Measurements from ENCODE around the gene SMOC2. TPM values are rescaled to one million over a fixed set of nuclear protein-coding genes. Genes with fewer than 3 reads are reported as not detected.
"Not testable (repeated sequence)": the region's sequence is repeated elsewhere in the genome, so short reads cannot be mapped to it uniquely, and the experiment has no call there.

Gene SMOC2
- total RNA-seq, 1 donor: not detected

DNA sequence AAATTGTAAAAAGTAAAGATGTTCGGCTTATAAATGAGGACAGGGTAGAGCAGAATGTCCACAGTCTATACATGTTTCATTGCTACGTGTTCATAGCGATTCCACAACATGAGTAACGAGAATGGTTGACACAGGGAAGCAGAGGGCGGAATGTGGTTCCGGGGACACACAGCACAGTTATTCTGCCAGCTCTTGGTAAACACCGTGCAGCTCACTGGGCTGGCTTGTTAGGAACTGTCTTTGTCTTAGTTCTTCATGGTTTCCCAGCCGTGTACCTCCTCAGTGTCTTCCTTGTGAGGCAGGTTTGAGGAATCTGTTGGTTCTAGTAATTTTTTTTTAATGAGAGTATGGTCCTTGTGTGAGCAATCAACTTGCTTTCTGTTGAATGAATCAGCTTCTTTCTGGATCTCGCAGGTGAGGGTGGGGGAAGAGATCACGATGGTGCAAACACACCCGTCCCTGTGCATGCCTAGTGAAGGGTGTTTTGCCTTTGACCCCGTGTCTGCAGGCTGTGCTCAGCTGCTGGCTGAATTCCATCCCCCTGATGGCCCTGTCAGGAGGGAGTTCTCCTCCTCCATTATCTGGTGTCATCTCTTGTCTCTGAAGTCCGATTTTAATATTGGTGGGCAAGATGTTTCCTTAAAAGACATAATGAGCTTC is 168.2 kb downstream of the SMOC2 start:
- no peak overlapping the region for H3K4me3 ChIP-seq (ENCODE audit: low read depth, low read length)
- no peak for DNase-seq (ENCODE audit: low read depth)
- TF ChIP-seq, protein P1, sequence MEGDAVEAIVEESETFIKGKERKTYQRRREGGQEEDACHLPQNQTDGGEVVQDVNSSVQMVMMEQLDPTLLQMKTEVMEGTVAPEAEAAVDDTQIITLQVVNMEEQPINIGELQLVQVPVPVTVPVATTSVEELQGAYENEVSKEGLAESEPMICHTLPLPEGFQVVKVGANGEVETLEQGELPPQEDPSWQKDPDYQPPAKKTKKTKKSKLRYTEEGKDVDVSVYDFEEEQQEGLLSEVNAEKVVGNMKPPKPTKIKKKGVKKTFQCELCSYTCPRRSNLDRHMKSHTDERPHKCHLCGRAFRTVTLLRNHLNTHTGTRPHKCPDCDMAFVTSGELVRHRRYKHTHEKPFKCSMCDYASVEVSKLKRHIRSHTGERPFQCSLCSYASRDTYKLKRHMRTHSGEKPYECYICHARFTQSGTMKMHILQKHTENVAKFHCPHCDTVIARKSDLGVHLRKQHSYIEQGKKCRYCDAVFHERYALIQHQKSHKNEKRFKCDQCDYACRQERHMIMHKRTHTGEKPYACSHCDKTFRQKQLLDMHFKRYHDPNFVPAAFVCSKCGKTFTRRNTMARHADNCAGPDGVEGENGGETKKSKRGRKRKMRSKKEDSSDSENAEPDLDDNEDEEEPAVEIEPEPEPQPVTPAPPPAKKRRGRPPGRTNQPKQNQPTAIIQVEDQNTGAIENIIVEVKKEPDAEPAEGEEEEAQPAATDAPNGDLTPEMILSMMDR (IDR thresholded peaks at IDR 0.05; ENCODE audit: insufficient read depth, low read depth, low read length): no peak

DNA sequence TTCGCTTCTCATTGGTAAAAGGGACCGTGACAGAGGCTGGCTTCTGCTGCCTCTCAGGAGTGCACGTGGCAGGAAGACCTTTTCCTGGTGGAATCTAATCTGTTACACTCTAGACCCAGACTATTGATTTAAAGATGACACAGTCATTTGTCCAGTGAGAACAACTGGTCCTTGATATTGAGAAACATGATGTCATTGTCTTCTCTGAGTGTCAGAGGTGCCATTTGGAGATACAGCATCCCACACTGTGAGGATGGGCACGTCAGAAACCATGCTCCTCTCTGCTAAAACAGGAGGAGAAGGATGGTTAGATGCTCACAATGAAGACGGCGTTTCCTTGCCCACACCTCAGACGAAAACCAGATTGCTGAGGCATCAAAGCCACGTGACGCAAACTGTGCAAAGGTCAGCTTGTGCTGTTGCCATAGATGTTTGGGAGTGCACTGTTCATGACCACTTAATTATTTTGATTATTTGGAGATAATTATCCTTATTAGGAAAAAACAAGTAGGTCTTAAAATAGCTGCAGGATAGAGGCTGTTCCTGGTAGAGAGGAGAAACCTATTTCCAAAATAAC is 169.0 kb downstream of the SMOC2 start:
- no peak for DNase-seq (ENCODE audit: low read depth)
- no peak overlapping the region for H3K4me3 ChIP-seq (ENCODE audit: low read depth, low read length)

DNA sequence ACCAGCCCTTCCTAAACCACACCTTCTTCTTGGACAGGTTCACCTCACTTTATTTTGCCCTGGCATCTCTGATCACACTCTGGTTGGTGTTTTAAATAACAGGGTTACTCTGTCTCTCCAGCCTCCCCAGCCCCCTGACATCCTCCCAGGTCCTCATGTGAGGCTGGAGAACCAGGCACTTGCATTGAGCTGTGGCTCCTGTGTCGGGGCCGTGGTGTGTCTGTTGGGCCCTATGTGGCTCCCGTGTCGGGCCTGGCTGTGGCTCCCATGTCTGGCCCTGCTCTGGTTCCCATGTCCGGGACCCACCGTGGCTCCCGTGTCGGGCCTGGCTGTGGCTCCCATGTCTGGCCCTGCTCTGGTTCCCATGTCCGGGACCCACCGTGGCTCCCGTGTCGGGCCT is 170.0 kb downstream of the SMOC2 start:
- DNase-seq (ENCODE audit: low read depth); H3K4me3 ChIP-seq (ENCODE audit: low read depth, low read length): not testable (repeated sequence)

More for the DNA sequence above, 169.0 kb downstream of the SMOC2 start:
- TF ChIP-seq, protein P1 (IDR thresholded peaks at IDR 0.05; ENCODE audit: insufficient read depth, low read depth, low read length): no peak

DNA sequence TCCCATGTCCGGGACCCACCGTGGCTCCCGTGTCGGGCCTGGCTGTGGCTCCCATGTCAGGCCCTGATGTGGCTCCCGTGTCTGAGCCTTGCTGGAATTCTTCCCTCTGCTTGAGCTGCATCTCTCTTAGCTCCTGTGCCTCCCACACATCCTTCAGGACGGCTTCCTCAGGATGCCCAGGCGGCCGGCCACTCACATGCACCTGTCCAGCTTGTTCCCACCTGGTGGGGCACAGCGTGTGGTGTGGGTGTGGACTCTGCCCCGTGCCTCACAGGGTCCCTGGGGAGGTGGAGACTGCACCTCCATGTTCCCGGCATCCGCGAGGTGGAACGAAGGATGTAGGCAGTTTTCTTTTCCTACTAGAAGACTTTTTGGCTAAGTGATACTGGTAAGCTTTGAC is 170.7 kb downstream of the SMOC2 start:
- no peak for DNase-seq (ENCODE audit: low read depth)
- TF ChIP-seq, protein P1 (IDR thresholded peaks at IDR 0.05; ENCODE audit: insufficient read depth, low read depth, low read length): no peak
- no peak overlapping the region for H3K4me3 ChIP-seq (ENCODE audit: low read depth, low read length)

DNA sequence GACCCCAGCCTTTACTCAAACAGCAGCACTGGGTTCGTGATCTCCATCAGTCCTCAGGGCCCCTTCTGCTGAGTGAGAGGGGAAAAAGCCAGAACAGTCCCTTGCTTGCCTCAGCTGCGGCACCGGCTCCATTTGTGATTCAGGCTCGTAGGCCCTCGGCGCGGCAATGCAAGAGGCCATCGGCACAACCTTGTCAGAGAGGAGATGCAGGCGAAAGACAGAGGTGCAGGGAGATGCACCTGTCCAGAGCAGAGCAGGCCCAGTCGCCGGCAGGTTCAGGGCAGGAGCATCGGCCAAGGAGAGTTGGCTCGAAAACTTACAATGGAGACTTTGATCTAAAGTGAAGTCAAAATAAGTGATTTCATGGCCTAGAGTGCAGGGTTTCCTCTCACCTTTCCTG is 171.6 kb downstream of the SMOC2 start:
- DNase-seq (ENCODE audit: low read depth): no peak
- H3K4me3 ChIP-seq (ENCODE audit: low read depth, low read length): no peak overlapping the region
- TF ChIP-seq, protein P1 (IDR thresholded peaks at IDR 0.05; ENCODE audit: insufficient read depth, low read depth, low read length): no peak

DNA sequence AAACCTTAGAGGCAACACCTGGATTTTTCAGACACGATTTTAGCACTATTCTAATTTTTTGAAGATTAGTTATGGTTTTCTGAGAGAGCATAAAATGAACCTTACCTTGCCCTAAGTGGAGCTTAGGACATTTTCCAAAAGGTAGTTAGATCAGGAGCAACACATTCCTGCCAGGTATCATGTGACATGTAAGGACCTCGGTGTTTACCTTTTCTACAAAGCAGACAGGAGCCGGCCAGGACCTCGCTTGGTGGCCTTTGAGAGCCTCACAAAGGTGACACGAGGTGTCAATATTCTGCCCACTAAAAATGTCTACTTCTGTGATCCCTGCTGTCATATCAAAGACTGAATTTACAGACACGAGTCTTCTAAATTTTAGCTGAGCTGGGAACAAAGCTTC is 174.9 kb downstream of the SMOC2 start:
- TF ChIP-seq, protein P1 (IDR thresholded peaks at IDR 0.05; ENCODE audit: insufficient read depth, low read depth, low read length): no peak
- DNase-seq (ENCODE audit: low read depth): no peak
- no peak overlapping the region for H3K4me3 ChIP-seq (ENCODE audit: low read depth, low read length)

DNA sequence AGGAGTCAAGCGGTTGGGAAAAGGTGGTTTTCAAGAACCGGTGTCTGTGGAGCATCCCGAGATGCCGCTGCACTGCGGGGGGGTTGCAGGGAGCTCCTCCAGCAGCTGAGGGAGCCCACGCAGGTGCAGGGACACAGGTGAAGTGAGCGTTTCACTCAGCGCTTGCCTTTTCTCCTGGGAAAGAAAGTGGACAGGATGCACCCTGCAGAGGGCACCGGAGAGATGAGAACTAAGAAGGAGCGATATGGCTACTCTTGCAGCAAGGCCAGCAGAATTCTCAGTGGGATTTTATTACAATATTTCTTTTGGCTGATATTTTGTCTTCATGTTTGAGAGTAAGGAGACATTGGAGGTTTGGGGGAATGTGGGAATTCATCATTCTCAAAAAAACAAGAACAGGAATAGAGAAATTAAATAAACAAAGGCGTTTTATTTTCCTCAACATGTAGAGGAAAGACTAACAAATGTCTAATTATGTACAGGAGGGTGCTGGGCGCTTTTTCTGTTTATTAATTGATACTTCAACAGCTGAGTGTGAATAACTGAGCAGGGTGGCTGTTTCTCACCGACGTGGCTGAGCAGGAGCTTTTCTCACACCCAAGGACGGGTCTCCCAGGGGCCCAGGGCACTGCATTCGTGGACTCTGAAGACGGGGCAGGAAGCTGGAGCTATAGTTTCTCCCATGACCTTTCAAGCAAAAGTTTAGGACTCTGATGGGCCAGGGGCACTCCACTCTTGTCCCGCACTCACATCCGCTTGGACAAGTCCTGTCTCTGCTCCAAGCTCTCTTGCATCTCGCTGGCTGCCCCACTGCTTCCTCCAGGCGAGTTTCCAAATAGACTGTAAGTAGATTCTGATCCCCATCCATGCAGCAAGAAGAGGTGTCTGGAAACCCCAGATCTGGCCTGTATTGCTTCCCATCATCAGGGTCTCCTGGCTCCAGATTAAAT is 176.1 kb downstream of the SMOC2 start:
- TF ChIP-seq, protein P1 (IDR thresholded peaks at IDR 0.05; ENCODE audit: insufficient read depth, low read depth, low read length): no peak
- no peak for DNase-seq (ENCODE audit: low read depth)
- no peak overlapping the region for H3K4me3 ChIP-seq (ENCODE audit: low read depth, low read length)

All from fibroblast of villous mesenchyme (primary cell).